Retina (tissue), 1 donor: ENCODE measurements around the gene AKAP5.

Experiments used
- DNase-seq: peaks from one replicate; pipeline ENCODE4 v3.0.0-alpha.2; 2016

The AKAP5 gene

DNA sequence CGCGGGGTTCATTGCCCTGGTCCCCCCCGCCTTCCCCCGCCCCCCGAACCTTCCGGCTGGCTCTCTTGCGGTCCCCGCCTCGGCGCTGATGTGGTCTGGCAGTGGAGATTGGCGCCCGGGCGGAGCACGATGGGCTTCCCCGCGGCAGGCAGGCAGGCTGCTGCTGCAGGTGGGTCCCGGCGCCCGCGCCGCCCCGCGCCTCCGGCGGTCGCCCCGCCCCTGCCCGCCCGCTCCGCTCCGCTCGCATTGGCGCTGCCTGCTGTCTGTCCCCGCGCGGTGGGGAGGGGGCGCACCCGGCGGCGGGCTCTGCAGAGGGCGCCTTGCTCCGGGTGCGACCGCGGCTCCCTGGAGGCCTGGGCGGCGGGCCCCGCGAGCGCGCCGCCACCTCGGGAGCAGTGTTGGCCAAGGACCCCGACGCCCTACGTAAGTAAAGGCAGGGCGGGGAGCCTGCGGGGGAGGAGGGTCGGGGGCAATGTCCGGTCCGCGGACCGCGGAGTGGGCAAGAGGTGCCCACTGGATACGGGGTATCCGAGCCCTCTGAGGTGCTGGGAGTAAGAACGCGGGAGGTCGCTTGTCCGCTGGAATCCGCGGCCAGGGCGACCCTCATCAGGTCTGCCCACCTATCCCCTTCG is at the start of gene AKAP5:
TSS of gene AKAP5 (plus strand) at position 309 of the 632 bp plus-strand sequence. CDS start 2,896 bp downstream, outside the sequence.
- DNase-seq: peak; percentile 75

DNA sequence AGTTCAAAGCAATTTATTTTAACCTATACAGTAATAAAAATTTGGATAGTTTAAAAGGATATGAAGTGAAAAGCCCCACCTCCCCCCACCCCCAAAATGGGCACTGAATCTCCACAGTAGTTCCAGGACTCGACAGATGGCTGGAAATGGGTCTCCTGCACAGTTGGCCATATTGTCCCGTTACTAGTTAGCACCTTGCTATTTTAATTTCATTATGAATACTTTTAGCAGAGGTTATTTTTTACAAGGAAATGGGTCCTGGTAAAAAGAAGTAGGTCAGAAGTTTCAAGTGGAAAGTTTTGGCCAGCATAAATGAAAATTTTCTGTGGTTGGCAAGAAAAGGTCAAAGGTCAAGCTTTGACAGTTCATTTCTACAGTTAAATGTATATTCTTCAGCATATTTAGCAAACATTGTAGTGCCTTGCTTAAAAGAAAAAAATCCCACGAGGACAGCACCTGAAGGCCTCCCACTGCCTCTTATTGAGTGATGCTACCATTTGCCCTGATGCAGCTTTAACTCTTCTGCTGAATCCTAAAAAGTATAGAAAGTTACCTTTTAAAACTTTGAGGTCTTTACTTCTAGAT is 48.9 kb upstream of the AKAP5 start:
- DNase-seq: no peak

DNA sequence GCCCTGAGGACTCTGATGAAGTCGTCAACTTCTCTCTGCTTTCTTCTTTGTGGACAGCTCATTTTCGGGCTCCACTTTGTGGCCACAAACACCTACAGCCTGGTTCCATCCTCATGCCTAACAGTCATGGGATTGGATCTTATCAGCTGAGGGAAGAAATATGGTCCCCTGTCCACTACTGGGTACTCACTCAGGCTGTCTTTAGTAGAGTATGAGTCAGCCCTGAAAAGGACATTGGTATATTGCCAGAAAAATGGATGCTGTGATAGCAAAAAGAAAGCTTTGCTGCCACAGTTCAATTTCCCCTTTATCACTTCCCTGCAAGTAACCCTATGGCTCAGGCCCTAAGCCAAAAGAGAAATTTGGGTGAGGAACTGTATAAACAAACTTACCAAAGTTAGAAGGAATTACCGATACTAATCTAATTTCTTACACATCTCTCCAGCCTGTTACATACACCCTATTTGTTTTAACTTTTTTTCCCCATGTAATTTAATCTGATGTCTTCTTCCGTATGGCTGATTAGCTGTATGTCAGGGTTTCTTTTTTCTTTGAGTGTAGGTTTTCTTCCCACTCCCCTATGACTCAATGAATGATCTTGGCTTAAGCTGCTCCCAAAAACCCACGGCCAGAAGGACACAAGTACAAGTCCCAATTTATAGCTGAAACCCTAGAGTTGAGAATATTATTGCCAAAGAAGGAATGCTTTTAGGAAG is 48.1 kb upstream of the AKAP5 start:
- no peak for DNase-seq

DNA sequence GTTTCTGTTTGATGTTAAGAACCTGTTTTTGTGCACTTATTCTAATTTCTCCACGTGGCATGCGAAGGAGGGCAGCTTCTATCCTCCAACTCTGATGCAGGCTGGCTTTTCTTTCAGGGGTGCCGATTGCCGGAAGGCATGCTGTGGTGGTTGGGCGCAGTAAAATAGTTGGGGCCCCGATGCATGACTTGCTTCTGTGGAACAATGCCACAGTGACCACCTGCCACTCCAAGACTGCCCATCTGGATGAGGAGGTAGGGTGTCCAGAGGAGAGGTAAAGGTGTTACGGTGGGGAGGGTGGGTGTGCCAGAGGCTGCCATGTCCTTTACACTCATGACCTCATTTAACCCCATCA is 47.6 kb upstream of the AKAP5 start:
- no peak for DNase-seq

- DNase-seq: no peak
These were observed 46.3 kb upstream of the AKAP5 start for GRCh38 chr14:64419003-64419402.

DNA sequence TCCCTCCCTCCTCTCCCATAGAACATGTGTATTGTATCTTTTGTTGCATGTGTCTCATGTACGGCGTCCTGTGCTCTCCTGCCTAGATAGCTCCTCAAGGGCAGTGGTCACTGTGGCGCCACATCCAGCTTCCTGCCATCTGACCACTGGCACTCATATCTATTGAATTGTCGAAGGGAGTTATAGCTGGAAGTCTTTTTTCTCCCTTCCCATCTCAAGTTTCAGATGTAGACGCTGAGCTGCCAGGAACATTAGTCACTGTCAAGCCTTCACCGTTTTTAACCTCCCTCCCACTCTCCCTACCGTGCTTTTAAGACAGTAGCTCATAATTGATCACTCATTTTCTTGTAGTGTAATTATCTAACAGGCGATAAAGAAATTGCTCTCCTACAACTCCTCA is 44.1 kb upstream of the AKAP5 start:
- no peak for DNase-seq

DNA sequence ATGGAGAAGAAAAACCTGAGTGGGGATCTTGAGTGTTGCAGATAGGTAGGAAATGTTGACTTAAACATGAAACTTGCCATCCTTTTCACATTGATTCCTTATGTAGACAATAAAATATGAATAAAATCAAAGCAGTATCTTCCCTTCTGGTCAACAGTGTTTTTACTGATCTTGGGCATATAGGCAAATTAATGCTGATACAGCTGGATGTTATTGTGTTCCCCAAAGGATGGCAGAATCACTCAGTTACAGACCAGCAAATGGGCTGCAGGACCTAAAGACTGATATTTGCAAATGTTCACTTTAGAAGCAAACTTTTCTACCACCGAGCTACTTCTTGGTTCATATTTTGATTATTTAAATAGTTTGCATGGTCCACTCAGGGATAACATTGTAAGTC is 43.3 kb upstream of the AKAP5 start:
- no peak for DNase-seq

DNA sequence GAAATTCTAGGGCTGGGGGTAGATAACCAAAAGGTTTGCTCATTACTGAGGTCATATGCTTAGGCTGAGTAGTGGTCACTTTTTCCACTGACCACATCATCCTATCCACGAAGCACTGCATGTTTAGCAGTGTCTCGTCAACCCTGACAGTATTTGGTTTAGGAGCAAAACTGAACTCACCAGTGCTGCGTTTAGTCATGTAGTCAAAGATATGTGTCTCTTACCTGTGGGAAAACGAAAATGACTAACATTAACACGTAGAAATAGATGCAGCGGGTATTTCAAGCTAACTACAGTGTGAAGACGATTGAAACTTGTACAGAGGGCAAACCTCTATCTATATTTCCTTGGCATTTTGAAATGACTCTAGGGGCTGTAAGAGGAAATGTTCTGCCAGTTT is 42.5 kb upstream of the AKAP5 start:
- DNase-seq: no peak

GRCh38 chr14:64423987-64424386 is 41.3 kb upstream of the AKAP5 start:
- no peak for DNase-seq

- DNase-seq: no peak
These were observed 30.8 kb upstream of the AKAP5 start for GRCh38 chr14:64434528-64434927.

DNA sequence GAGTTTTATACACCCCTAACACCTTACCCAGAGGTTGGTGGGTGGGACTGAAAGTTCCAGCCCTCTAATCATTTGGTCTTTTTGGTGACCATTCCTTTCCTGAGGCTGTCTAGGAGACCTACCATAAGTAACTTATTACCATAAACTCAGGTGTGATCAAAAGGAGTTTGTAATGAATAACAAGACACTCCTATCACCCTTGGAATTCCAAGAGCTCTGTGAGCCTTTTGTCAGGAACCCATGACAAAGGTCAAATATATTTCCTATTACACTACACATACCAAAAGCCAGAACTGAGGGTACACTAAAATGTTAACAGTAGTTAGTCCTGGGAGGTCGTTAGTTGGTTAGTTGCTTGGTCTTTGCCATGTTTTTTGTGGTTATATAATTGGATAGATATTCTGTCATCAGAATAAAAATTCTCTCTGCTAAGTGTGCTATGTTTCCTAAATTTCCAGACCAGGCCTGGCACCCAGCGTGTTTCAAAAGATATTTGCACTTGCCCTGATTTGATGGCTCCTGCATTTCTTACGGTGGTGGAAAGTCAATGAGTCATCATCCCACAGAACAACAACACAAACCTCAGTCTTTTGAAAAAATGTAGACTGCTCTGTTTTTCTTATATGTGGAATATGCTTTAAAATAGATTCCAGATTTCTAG is 27.0 kb upstream of the AKAP5 start:
- DNase-seq: no peak

DNA sequence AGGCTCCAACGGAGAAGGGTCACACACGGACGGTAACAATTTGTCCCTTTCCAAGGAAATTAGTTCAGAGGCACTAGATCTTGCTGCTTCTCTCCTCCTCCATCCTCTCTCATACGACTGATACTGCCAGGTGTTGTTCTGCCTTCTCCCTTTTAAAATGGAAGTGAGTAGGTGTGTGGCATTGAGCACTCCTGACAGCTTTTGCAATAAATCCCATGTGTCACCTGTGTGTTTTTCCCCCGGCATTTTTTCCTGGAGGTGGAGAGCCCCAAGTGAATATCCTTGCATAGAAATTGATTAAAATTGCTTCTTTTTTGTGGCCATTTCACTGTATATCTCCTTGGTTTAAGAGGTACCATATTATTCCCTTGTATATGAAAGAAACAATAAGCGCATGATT is 26.2 kb upstream of the AKAP5 start:
- no peak for DNase-seq

DNA sequence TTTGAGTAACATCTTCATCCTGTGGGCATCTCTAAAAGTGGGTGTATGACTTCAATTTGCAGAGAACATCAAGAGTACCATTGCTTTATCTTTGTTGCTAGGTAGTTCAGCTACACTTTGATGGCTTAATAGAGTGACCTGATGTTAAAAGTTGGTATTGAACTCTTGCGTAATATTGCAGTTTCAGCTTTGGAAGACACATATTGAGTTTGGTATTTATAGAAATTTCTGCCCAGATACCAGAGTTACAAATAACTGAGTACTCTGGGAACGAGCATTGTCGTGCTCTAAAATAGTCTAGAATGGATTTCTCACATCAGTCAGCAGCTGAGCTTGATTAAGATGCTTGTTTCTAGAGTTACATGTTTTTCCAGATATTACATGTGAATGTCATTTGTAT is 24.8 kb upstream of the AKAP5 start:
- DNase-seq: no peak

- no peak for DNase-seq
These were observed 22.9 kb upstream of the AKAP5 start for GRCh38 chr14:64442300-64442988.

DNA sequence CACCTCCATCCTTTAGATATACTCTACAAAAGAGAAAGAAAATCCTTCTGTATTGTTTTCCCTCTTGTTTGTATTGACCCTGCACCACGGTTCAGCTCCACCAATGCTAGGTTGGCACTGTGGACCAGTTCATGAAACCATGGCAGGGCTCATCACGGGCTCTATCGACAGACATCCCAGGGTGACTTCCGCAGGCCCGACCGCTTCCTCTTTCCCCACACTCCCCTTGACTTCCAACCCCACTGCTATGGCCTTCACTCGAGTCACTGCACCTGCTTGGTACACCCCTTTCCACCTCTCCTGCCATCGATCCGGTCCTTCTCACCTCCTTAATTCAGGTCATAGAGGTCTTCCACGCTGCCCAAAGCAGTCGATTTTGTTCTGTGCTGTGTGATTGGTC is 21.2 kb upstream of the AKAP5 start:
- no peak for DNase-seq

DNA sequence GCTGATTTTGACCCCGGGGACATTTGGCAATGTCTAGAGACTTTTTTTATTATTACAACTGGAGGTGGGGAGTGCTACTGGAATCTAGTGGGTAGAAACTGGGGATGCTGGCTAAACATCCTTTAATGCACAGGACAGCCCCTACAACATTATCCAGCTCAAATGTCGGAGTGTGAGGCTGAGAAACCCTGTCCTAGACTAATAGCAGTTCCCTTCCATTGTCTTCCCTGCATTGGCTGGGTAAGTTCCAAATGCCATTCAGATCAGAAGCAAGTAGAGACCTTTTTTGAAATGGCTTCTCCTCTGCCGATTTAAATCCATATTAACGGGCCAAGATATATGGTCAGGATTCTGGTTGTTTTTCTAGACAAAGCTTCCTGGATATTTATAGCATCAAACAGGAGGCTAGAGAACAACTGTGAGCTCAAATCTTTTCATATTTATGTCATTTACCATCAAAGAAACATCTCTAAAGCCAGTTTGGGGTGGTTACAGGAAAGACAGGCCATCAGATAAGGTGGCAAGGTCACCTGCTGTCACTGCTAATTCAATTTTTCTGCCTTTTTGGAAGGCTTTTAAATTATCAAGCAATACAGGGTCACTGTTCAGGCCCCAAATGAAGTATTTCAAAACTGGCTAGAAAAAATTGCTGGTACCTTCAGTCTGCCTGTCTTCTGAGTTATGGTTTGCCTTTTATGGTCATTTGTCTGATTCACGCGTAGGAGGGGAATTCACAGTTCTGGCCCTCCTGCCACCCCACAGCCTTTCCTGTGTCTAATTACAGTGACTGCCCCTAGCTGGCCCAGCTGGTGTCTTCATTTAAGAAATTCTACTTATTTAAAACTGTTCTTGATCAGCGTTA is 20.1 kb upstream of the AKAP5 start:
- no peak for DNase-seq

GRCh38 chr14:64447876-64448670 is 17.2 kb upstream of the AKAP5 start:
- no peak for DNase-seq

- no peak for DNase-seq
These were observed 15.0 kb upstream of the AKAP5 start for GRCh38 chr14:64450255-64450654.

DNA sequence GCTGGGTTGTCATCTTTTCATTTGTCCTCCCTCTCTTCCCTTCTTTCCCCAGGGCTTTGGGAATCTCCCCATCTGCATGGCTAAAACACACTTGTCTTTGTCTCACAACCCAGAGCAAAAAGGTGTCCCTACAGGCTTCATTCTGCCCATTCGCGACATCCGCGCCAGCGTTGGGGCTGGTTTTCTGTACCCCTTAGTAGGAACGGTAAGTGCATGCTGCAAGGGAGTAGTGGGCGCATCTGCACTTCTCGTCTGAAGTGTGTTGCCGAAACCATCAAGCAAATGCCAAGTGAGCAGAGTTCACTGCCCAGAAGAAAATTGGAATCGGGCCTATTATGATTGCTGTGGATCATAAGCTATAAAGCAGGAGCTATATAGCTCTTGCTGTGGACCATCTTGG is 10.6 kb upstream of the AKAP5 start:
- DNase-seq: no peak

- DNase-seq: no peak
These were observed 5.7 kb upstream of the AKAP5 start for GRCh38 chr14:64459405-64460136.

GRCh38 chr14:64461221-64461620 is 4.1 kb upstream of the AKAP5 start:
- DNase-seq: no peak
